T-helper 1 cell treated with Interleukin-12 subunit alpha and Interleukin-12 subunit beta and Interleukin-4 antibody, amounts not matched to agents 30 μg/mL and 1 μg/mL, for 36 hours (primary cell): ENCODE data around the gene DNAJC8.
A peak's percentile ranks its signal among the peaks of the same experiment; 100 is the strongest.

ENCODE experiments used
- H3K27ac Mint-ChIP-seq: one replicate; pipeline ENCODE4 v1.8.0; 2021; ENCODE audit warnings: mild to moderate bottlenecking, mixed read lengths
- H3K27me3 Mint-ChIP-seq: one replicate; pipeline ENCODE4 v1.8.0; 2021; ENCODE audit warnings: low read depth, mixed read lengths
- H3K36me3 Mint-ChIP-seq: one replicate; pipeline ENCODE4 v1.8.0; 2021; ENCODE audit warnings: low read depth, mixed read lengths
- H3K4me1 Mint-ChIP-seq: one replicate; pipeline ENCODE4 v1.8.0; 2021; ENCODE audit warnings: low read depth, mixed read lengths
- H3K4me3 Mint-ChIP-seq: one replicate; pipeline ENCODE4 v1.8.0; 2021; ENCODE audit warnings: mild to moderate bottlenecking, moderate library complexity, mixed read lengths
- H3K9me3 Mint-ChIP-seq: one replicate; pipeline ENCODE4 v1.8.0; 2021; ENCODE audit warnings: mixed read lengths

DNAJC8 gene, protein sequence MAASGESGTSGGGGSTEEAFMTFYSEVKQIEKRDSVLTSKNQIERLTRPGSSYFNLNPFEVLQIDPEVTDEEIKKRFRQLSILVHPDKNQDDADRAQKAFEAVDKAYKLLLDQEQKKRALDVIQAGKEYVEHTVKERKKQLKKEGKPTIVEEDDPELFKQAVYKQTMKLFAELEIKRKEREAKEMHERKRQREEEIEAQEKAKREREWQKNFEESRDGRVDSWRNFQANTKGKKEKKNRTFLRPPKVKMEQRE

DNA sequence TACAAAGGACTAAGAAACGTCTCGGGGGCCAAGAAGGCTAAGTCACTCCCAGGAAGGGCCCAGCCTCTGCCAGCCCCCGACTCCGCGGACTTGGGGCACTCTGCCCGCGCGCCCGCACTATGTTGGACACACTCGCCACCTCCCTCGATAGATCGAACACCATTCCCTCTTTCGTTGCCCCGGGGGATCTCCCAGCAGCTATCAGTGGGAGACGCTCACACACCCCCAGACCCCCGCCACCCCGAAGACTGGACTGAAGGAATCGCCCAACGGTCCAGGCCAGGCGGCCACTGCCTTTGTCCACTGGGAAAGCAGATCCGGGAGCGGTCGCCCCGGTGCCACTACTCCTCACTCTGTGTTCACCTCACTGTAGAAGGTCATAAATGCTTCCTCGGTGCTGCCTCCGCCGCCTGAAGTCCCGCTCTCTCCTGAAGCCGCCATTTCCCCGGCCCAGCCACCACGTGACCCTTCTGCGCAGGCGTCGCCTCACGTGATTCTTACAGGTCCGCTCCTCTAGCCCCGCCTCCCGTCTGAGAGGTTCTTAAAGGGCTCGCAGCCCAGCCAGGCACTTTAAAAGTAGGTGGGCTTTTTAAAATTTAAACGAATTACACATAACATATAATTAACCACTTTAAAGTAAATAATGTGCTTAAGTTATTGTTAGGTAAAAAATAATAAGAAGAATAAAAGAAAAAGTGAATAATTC lies at the start of gene DNAJC8:
Gene DNAJC8 (minus strand): TSS at position 472 of the 706 bp plus-strand sequence. CDS start 31 bp downstream, at position 441.
- H3K4me3 Mint-ChIP-seq, result peak within 1 kb of the TSS; percentile 100
- H3K36me3 Mint-ChIP-seq, result peaks cover 16% of the 10 kb centered on the region
- peak within 1 kb of the TSS; percentile 99 for H3K27ac Mint-ChIP-seq

DNA sequence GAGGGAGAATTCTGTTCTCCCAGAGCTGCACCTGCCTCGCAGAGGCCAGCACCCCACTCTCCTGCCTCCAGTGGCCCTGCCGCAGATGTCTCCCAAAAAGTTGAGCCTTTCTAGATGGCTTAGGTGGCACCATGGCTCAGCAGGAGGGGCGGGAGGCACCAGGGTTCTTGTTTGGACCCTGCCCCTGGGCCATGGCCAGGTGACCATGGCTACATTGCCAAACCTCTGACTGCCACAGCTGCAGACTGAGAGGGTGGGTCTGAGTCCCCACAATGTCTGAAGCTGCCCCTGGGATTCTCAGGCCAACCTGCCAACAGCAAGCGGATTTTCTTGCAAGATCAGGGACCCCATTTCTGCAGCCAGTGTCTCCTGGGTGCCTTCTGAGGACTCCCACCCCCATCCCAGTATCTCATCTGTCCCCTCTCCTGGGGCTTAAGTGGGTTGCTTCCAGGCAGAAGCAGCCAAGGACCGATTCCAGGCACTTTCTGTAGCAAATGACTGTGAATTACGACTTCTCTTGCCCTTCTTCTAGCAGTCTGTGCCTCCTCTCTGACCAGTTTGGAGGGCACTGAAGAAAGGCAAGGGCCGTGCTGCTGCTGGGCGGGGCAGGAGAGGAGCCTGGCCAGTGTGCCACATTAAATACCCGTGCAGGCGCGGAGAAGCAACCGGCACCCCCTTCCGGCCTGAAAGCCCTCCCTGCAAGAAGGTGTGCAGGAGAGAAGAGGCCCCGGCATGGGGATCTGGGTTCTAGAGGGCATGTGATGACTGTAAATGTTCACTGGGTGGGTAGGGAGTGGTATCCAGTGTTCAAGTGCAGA lies 49.0 kb upstream of the DNAJC8 start:
- peaks cover 4% of the 10 kb centered on the region for H3K4me1 Mint-ChIP-seq
- no peak overlapping the region for H3K27ac Mint-ChIP-seq
- H3K27me3 Mint-ChIP-seq, result no peaks in the 10 kb centered on the region
- no peaks in the 10 kb centered on the region for H3K9me3 Mint-ChIP-seq
- no peak overlapping the region for H3K4me3 Mint-ChIP-seq
- peaks cover 30% of the 10 kb centered on the region for H3K36me3 Mint-ChIP-seq

More for the DNA sequence above, at the start of gene DNAJC8:
- peaks cover 17% of the 10 kb centered on the region for H3K4me1 Mint-ChIP-seq
- no peaks in the 10 kb centered on the region for H3K9me3 Mint-ChIP-seq
- H3K27me3 Mint-ChIP-seq, result no peaks in the 10 kb centered on the region

DNA sequence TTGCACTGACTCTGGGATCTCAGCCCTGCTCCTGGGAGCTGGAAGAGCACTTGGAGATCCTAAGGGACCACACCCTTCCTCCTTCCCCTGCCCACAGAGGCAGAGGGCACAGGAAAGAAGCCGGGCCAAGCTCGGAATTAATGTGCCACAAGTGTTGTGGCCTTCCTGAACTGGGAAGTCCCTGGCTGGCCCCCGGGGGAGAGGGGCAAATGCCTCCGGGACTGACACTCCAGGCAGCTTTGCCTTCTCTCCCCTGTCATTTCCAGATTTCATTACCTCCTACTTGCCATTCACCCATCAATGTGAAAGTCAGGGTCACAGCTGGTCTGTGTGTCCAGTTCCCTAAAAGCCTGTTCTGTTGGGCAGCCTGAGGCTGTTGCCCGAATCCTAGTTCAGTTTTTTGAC lies 48.1 kb upstream of the DNAJC8 start:
- peaks cover 30% of the 10 kb centered on the region for H3K36me3 Mint-ChIP-seq
- no peak overlapping the region for H3K27ac Mint-ChIP-seq
- H3K4me3 Mint-ChIP-seq, result no peak overlapping the region
- H3K4me1 Mint-ChIP-seq, result peaks cover 4% of the 10 kb centered on the region
- no peaks in the 10 kb centered on the region for H3K27me3 Mint-ChIP-seq
- no peaks in the 10 kb centered on the region for H3K9me3 Mint-ChIP-seq

DNA sequence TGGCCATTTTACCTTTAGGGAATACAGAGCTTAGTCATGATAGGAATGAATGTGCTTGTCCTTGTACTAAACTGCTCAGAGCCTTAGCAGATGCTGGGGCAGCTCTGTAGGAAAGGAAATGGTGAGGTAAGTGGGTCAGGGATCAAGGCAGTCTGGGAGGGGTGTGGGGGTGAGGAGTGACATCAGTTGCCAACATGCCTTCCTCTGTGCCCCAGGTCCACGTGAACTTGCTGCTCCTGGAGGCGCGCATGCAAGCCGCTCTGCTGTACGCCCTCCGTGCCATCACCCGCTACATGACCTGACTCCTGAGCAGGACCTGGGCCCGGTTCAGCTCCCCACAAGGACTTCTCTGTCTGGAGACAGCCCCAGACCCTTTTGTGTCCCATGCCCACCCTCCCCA lies 47.7 kb upstream of the DNAJC8 start:
- Mint-ChIP-seq H3K9me3 (no peaks in the 10 kb centered on the region), H3K4me1 (peaks cover 4% of the 10 kb centered on the region), H3K27me3 (no peaks in the 10 kb centered on the region), H3K27ac (no peak overlapping the region), H3K36me3 (peaks cover 30% of the 10 kb centered on the region), H3K4me3 (no peak overlapping the region)

DNA sequence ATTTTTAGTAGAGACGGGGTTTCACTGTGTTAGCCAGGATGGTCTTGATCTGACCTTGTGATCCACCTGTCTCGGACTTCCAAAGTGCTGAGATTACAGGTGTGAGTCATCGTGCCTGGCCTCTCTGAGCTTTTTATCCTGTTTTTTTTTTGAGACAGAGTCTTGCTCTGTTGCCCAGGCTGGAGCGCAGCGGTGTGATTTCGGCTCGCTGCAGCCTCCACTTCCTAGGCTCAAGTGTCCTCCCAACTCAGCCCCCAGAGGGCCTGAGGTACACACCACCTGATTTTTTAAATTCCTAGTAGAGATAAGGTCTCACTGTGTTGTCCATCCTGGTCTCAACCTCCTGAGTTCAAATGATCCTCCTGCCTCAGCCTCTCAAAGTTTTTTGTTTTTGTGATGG lies 46.9 kb upstream of the DNAJC8 start:
- peaks cover 34% of the 10 kb centered on the region for H3K36me3 Mint-ChIP-seq
- no peaks in the 10 kb centered on the region for H3K9me3 Mint-ChIP-seq
- no peak overlapping the region for H3K4me3 Mint-ChIP-seq
- H3K4me1 Mint-ChIP-seq, result peaks cover 4% of the 10 kb centered on the region
- no peaks in the 10 kb centered on the region for H3K27me3 Mint-ChIP-seq
- H3K27ac Mint-ChIP-seq, result no peak overlapping the region

DNA sequence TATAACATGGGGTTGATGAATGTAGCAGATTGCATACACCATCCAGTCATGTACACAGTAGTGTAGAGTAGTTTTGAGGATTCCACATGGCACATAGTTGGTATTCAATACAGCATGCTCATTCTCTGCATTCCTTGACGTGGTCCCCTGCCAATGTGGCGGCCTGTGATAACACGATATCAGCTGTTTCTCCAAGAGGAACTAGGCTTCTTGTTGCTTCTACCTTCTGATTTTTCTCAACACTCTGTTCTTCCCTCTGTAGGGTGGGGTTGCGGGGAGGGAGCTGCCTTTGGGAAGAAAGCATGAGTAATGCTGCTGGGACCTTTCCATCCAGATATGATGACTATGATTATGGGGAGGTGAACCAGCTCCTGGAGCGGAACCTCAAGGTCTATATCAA lies 45.9 kb upstream of the DNAJC8 start:
- peaks cover 40% of the 10 kb centered on the region for H3K36me3 Mint-ChIP-seq
- no peaks in the 10 kb centered on the region for H3K9me3 Mint-ChIP-seq
- no peak overlapping the region for H3K4me3 Mint-ChIP-seq
- H3K27me3 Mint-ChIP-seq, result no peaks in the 10 kb centered on the region
- H3K4me1 Mint-ChIP-seq, result peaks cover 4% of the 10 kb centered on the region
- no peak overlapping the region for H3K27ac Mint-ChIP-seq

DNA sequence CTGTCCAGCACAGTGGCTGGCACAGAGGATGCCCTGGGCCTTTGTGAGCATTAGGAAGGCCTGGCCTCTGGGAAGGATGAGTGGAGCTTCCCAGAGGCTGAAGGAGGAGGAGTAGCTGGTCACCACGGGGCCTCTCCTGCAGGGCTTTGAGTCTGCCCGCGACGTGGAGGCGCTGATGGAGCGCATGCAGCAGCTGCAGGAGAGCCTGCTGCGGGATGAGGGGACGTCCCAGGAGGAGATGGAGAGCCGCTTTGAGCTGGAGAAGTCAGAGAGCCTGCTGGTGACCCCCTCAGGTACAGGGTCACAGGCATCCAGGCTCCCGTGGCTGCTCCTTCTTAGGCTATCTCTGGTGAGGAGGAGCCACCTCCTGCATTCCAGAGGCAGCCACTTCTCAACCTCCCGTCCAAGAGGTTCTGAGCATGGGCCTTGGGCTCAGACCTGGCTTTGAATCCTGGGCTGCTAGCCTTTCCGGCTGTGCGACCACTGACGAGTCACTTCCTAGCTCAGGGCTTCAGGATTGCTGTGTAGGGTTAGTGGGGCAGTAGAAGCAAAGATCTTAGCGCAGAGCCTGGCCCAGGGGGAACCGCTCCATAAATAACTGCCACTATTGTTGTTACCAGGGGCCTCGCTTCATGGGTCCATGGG lies 40.5 kb upstream of the DNAJC8 start:
- no peaks in the 10 kb centered on the region for H3K9me3 Mint-ChIP-seq
- H3K36me3 Mint-ChIP-seq, result peaks cover 23% of the 10 kb centered on the region
- H3K27me3 Mint-ChIP-seq, result no peaks in the 10 kb centered on the region
- no peak overlapping the region for H3K27ac Mint-ChIP-seq
- H3K4me1 Mint-ChIP-seq, result peaks cover 2% of the 10 kb centered on the region
- no peak overlapping the region for H3K4me3 Mint-ChIP-seq

DNA sequence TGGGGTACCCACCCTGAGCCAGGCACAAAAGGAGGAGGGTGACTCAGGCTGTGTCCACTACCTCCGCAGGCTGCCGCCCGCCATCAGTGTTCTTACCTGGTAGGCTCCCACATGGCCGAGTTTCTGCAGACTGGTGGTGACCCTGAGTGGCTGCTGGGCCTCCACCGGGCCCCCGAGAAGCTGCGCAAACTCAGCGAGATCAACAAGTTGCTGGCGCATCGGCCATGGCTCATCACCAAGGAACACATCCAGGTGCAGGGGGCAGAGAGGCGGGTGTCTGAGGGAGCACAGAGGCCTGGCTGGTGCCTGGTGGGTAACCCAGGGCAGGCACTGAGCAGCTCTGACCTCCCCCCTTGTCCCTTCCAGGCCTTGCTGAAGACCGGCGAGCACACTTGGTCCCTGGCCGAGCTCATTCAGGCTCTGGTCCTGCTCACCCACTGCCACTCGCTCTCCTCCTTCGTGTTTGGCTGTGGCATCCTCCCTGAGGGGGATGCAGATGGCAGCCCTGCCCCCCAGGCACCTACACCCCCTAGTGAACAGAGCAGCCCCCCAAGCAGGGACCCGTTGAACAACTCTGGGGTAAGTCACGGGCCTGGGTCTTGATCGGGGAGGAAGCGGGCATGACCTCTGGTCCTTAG lies 39.5 kb upstream of the DNAJC8 start:
- peaks cover 2% of the 10 kb centered on the region for H3K4me1 Mint-ChIP-seq
- no peaks in the 10 kb centered on the region for H3K27me3 Mint-ChIP-seq
- H3K36me3 Mint-ChIP-seq, result peaks cover 16% of the 10 kb centered on the region
- no peak overlapping the region for H3K27ac Mint-ChIP-seq
- H3K4me3 Mint-ChIP-seq, result no peak overlapping the region
- no peaks in the 10 kb centered on the region for H3K9me3 Mint-ChIP-seq

DNA sequence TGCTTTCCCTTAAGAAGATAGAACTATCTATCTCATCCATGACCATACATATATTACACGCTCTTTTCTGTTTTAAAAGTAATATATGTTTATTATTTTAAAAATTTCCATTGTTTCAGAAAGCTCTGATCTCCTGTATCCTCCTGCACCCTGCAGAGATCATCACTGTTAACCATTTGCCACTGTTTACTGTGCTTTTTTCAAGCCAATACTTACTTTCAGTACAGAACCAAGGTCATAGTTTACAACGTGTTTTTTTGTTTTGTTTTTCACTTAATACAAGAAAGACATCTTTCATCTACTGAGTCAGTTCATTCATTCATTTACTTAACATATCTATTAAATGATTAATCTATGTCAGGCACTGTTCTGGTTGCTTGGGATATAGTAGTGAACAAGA lies 36.7 kb upstream of the DNAJC8 start:
- Mint-ChIP-seq H3K4me3 (no peak overlapping the region), H3K9me3 (no peaks in the 10 kb centered on the region), H3K27ac (no peak overlapping the region), H3K27me3 (no peaks in the 10 kb centered on the region), H3K4me1 (peaks cover 11% of the 10 kb centered on the region), H3K36me3 (peaks cover 11% of the 10 kb centered on the region)

DNA sequence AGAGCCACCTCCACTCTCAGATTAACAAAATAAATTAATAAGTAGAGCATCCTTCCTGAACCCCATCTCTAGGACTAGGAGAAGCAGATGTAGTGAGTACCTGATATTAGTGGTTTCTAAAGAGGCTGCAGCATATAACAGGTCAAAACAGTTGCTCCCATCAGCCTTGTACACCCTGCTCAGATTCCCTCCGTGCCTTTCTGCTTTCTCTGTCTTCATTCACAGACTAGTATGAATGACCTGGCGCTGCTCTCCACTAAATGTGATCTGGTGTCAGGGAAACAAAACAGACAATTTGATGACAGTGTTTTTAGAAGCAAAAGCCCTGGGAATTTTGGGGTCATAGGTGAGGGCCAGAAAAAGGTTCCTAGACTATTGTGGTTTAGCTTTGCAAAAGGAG lies 34.8 kb upstream of the DNAJC8 start:
- no peak overlapping the region for H3K27ac Mint-ChIP-seq
- H3K4me1 Mint-ChIP-seq, result peaks cover 15% of the 10 kb centered on the region
- no peaks in the 10 kb centered on the region for H3K9me3 Mint-ChIP-seq
- no peaks in the 10 kb centered on the region for H3K27me3 Mint-ChIP-seq
- H3K4me3 Mint-ChIP-seq, result no peak overlapping the region
- H3K36me3 Mint-ChIP-seq, result peaks cover 6% of the 10 kb centered on the region

DNA sequence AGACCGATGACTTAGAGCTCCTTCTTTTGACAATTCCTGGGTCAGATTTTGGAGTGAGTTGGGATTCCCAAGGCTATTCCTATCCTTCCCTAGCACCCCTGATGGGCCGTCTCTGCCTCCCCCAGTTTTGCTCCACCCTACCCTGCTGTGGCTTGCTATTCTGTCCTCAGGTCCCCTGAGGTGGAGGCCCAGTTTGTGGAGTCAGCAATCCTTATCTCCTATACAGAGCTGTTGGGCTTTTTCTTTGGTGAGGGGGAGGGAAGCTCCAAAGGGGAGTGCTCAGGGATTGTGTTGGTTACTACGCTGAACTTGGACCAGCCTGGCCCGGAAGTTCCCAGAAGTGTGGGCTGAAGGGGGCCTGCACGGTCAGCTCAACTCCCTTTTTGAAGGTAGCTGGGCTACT lies 34.1 kb upstream of the DNAJC8 start:
- no peaks in the 10 kb centered on the region for H3K9me3 Mint-ChIP-seq
- peaks cover 6% of the 10 kb centered on the region for H3K36me3 Mint-ChIP-seq
- no peak overlapping the region for H3K27ac Mint-ChIP-seq
- no peaks in the 10 kb centered on the region for H3K27me3 Mint-ChIP-seq
- no peak overlapping the region for H3K4me3 Mint-ChIP-seq
- peaks cover 15% of the 10 kb centered on the region for H3K4me1 Mint-ChIP-seq

DNA sequence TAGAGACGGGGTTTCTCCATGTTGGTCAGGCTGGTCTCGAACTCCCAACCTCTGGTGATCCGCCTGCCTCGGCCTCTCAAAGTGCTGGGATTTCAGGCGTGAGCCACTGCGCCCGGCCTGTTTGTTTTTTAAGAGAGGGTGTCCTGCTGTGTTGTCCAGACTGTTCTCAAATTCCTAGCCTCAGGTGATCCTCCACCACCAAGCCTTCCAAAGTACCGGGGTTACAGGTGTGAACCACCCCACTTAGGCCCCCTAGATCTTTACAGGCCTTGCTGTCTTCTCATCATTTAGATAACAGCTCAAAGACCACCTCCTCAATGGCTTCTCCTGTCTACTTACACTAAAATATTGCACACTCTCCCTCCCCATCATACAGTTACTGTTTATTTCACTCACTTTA lies 32.7 kb upstream of the DNAJC8 start:
- Mint-ChIP-seq H3K4me1 (peaks cover 25% of the 10 kb centered on the region), H3K27ac (no peak overlapping the region), H3K4me3 (no peak overlapping the region), H3K36me3 (peaks cover 8% of the 10 kb centered on the region), H3K27me3 (no peaks in the 10 kb centered on the region), H3K9me3 (no peaks in the 10 kb centered on the region)

DNA sequence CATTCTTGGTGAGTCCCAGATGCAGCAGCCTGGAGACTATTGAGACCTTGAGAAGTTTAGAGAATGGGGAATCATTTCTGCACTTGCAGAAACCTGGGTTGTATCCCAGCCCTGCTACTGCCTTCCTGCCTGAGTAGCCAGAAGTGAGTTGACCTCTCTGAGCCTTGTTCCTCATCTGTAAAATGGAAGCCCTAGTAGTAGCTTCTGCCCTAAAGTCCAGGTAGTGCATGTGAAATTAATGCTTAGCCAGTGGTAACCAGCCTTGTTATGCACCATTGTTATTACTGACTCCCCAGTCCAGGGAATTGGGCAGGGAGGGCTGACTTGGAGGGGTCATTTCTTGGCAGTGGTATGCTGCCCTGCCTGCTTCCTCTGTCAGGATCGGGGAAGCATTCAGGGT lies 32.1 kb upstream of the DNAJC8 start:
- H3K4me1 Mint-ChIP-seq, result peaks cover 25% of the 10 kb centered on the region
- no peak overlapping the region for H3K27ac Mint-ChIP-seq
- H3K9me3 Mint-ChIP-seq, result no peaks in the 10 kb centered on the region
- H3K27me3 Mint-ChIP-seq, result no peaks in the 10 kb centered on the region
- peaks cover 8% of the 10 kb centered on the region for H3K36me3 Mint-ChIP-seq
- H3K4me3 Mint-ChIP-seq, result no peak overlapping the region

DNA sequence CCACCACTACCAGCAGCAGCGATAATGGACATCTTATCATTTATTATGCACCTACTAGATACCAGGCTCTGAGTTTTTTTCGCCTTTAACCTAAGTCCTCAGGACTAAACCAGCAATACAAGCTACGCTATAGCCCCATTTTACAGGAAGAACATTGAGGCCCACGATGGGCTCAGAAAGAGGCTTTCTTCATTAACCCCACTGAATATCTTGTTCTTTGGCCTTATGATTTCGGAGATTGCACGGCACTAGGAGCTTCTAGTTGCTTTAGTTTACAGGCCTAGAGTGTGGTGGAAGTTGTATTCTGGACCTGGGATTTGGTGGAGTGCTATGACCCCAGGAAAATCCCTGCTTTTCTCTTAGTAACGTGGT lies 28.0 kb upstream of the DNAJC8 start:
- Mint-ChIP-seq H3K27ac (peak overlapping the region; percentile 43), H3K27me3 (no peaks in the 10 kb centered on the region), H3K9me3 (no peaks in the 10 kb centered on the region), H3K4me1 (peaks cover 38% of the 10 kb centered on the region), H3K4me3 (peak overlapping the region; percentile 71), H3K36me3 (peaks cover 7% of the 10 kb centered on the region)
